Skeletal muscle tissue (tissue), 4 donors: Measurements from ENCODE around the gene ZNF783. TPM values are rescaled to one million over a fixed set of nuclear protein-coding genes. Genes with fewer than 3 reads are reported as not detected.
"Not testable (repeated sequence)": the region's sequence is repeated elsewhere in the genome, so short reads cannot be mapped to it uniquely, and the experiment has no call there.

ENCODE experiments used
- H3K27ac ChIP-seq: one replicate; pipeline ENCODE4 v1.7.0; 2013; ENCODE audit warnings: mild to moderate bottlenecking, low read depth, low read length, inconsistent platforms
- H3K27me3 ChIP-seq, 3 donors: one replicate each; pipeline ENCODE4 v1.7.0; 2013; ENCODE audit warnings: low read length in 3 of 3; ENCODE audit not compliant: control insufficient read depth in 3 of 3, insufficient read depth in 3 of 3
- H3K36me3 ChIP-seq, 3 donors: one replicate each; pipeline ENCODE4 v1.7.0; 2013; ENCODE audit warnings: low read length in 3 of 3; ENCODE audit not compliant: control insufficient read depth in 3 of 3, insufficient read depth in 3 of 3
- H3K4me1 ChIP-seq, 3 donors: one replicate each; pipeline ENCODE4 v1.7.0; 2013; ENCODE audit warnings: low read length in 3 of 3, mild to moderate bottlenecking in 3 of 3; ENCODE audit not compliant: control insufficient read depth in 3 of 3, insufficient read depth in 3 of 3
- H3K4me3 ChIP-seq, 3 donors: one replicate each; pipeline ENCODE4 v1.7.0; 2013; ENCODE audit warnings: low read length in 3 of 3
- H3K9ac ChIP-seq, 3 donors: one replicate each; pipeline ENCODE4 v1.7.0; 2013; ENCODE audit warnings: low read length in 3 of 3, mild to moderate bottlenecking in 3 of 3, moderate library complexity in 2 of 3, low read depth in 1 of 3
- H3K9me3 ChIP-seq, 3 donors: one replicate each; pipeline ENCODE4 v1.7.0; 2013; ENCODE audit warnings: low read length in 3 of 3; ENCODE audit not compliant: control insufficient read depth in 3 of 3
- total RNA-seq: library from RNA; depleted of rRNA; stranded (reverse); fragments of >200 nt; gene quantifications from one replicate; pipeline ENCODE4 v1.2.3, GENCODE V29; 2014
- donor health status: Osteomylitis.

ZNF783 gene
- total RNA-seq, 1 donor from 2014 or later = 8.9 TPM

- no peak overlapping the region for H3K9ac ChIP-seq
- peaks cover 21 to 28% (median 27%) of the 10 kb centered on the region in 3 donors for H3K36me3 ChIP-seq
- H3K27ac ChIP-seq = no peak overlapping the region
Observed at GRCh38 chr7:149225106-149225505, 36.9 kb upstream of the ZNF783 start.

GRCh38 chr7:149225656-149226055, 36.3 kb upstream of the ZNF783 start:
- Histone ChIP-seq H3K36me3 (peaks cover 17 to 27% (median 25%) of the 10 kb centered on the region in 3 donors), H3K9ac (no peak overlapping the region), H3K9me3 (no peaks in the 10 kb centered on the region), H3K27ac (no peak overlapping the region), H3K4me3 (no peak overlapping the region), H3K27me3 (no peaks in the 10 kb centered on the region), H3K4me1 (no peaks in the 10 kb centered on the region)

More at GRCh38 chr7:149225106-149225505, 36.9 kb upstream of the ZNF783 start:
- H3K9me3 ChIP-seq = no peaks in the 10 kb centered on the region
- H3K4me3 ChIP-seq = no peak overlapping the region
- H3K4me1 ChIP-seq = no peaks in the 10 kb centered on the region
- H3K27me3 ChIP-seq = no peaks in the 10 kb centered on the region

- H3K9me3 ChIP-seq, H3K27ac ChIP-seq, H3K9ac ChIP-seq, H3K27me3 ChIP-seq, H3K4me1 ChIP-seq, H3K4me3 ChIP-seq: not testable (repeated sequence)
- H3K36me3 ChIP-seq = peaks cover 13 to 24% (median 21%) of the 10 kb centered on the region in 3 donors
Observed at GRCh38 chr7:149226366-149226765, 35.6 kb upstream of the ZNF783 start.

- H3K9ac ChIP-seq = no peak overlapping the region
- H3K4me1 ChIP-seq = no peaks in the 10 kb centered on the region
- H3K27ac ChIP-seq = no peak overlapping the region
- no peaks in the 10 kb centered on the region for H3K27me3 ChIP-seq
- peaks cover 13 to 22% (median 20%) of the 10 kb centered on the region in 3 donors for H3K36me3 ChIP-seq
- no peaks in the 10 kb centered on the region for H3K9me3 ChIP-seq
- no peak overlapping the region for H3K4me3 ChIP-seq
Observed at GRCh38 chr7:149226840-149227494, 35.0 kb upstream of the ZNF783 start.

GRCh38 chr7:149228831-149229471, 33.0 kb upstream of the ZNF783 start:
- Histone ChIP-seq H3K27ac (no peak overlapping the region), H3K9ac (no peak overlapping the region), H3K9me3 (no peaks in the 10 kb centered on the region), H3K4me1 (no peaks in the 10 kb centered on the region), H3K36me3 (peaks cover 13 to 19% (median 16%) of the 10 kb centered on the region in 3 donors), H3K4me3 (no peak overlapping the region), H3K27me3 (peaks cover 0 to 3% (median 2%) of the 10 kb centered on the region in 3 donors)

DNA sequence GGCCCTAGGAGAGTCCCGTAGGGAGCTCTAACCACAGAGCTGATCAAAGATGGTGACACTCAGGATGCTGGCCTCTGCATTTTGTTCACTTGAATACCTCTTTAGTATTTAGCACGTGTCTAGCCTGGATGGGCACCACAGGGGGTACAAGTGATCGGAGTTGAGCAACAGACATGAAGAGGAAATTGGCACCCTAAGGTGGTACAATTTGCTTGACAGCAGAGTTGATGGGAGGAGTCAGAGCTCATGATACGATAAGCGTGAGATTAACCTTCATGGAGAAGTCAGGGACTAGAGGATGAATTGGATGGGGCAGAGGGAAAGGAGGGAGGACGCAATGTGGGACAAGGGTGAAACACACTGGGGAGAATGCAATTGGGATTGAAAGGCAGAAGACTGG, 32.5 kb upstream of the ZNF783 start:
- no peaks in the 10 kb centered on the region for H3K9me3 ChIP-seq
- no peak overlapping the region for H3K9ac ChIP-seq
- no peak overlapping the region for H3K27ac ChIP-seq
- H3K4me1 ChIP-seq = no peaks in the 10 kb centered on the region
- H3K36me3 ChIP-seq = peaks cover 10 to 14% (median 12%) of the 10 kb centered on the region in 3 donors
- H3K4me3 ChIP-seq = no peak overlapping the region
- H3K27me3 ChIP-seq = peaks cover 0 to 5% (median 3%) of the 10 kb centered on the region in 3 donors

GRCh38 chr7:149232362-149232761, 29.6 kb upstream of the ZNF783 start:
- Histone ChIP-seq H3K27me3 (peaks cover 4 to 7% (median 5%) of the 10 kb centered on the region in 3 donors), H3K4me3 (no peak overlapping the region)

GRCh38 chr7:149233655-149234204, 28.3 kb upstream of the ZNF783 start:
- not testable (repeated sequence) for H3K27ac ChIP-seq, H3K9ac ChIP-seq, H3K27me3 ChIP-seq, H3K4me1 ChIP-seq, H3K36me3 ChIP-seq, H3K4me3 ChIP-seq, H3K9me3 ChIP-seq

More at GRCh38 chr7:149232362-149232761, 29.6 kb upstream of the ZNF783 start:
- H3K9me3 ChIP-seq = no peaks in the 10 kb centered on the region
- no peak overlapping the region for H3K9ac ChIP-seq
- no peaks in the 10 kb centered on the region for H3K36me3 ChIP-seq
- H3K4me1 ChIP-seq = no peaks in the 10 kb centered on the region
- no peak overlapping the region for H3K27ac ChIP-seq

- peaks cover 6 to 7% (median 7%) of the 10 kb centered on the region in 3 donors for H3K27me3 ChIP-seq
- H3K9ac ChIP-seq = no peak overlapping the region
- H3K4me1 ChIP-seq = peaks cover 11 to 17% (median 13%) of the 10 kb centered on the region in 3 donors
- H3K27ac ChIP-seq = no peak overlapping the region
- no peaks in the 10 kb centered on the region for H3K9me3 ChIP-seq
- H3K36me3 ChIP-seq = peaks cover 0 to 2% (median 0%) of the 10 kb centered on the region in 3 donors
- H3K4me3 ChIP-seq = no peak overlapping the region
Observed at GRCh38 chr7:149237502-149237901, 24.5 kb upstream of the ZNF783 start.

- Histone ChIP-seq H3K9ac (no peak overlapping the region), H3K36me3 (peaks cover 0 to 2% (median 0%) of the 10 kb centered on the region in 3 donors), H3K27ac (no peak overlapping the region), H3K27me3 (peaks cover 4 to 7% (median 6%) of the 10 kb centered on the region in 3 donors), H3K9me3 (no peaks in the 10 kb centered on the region), H3K4me3 (no peak overlapping the region), H3K4me1 (peaks cover 11 to 17% (median 13%) of the 10 kb centered on the region in 3 donors)
Observed at GRCh38 chr7:149238051-149238450, 23.9 kb upstream of the ZNF783 start.
